ENCODE results near the gene PON3.

- no peak for TF ChIP-seq ZBTB20 (tag by site-specific recombination; IDR thresholded peaks at IDR 0.05)
- no peak for TF ChIP-seq ZNF302 (tag by site-specific recombination; IDR thresholded peaks at IDR 0.05; ENCODE audit: low read depth)
- no peak for TF ChIP-seq REST (tag by site-specific recombination; IDR thresholded peaks at IDR 0.05)
- TF ChIP-seq PBX3 (CRISPR knock-in tag; IDR thresholded peaks at IDR 0.05) = no peak
- no peak for TF ChIP-seq CTCF (tag by site-specific recombination; IDR thresholded peaks at IDR 0.05)
- TF ChIP-seq ZNF624 (tag by site-specific recombination; IDR thresholded peaks at IDR 0.05) = no peak
- TF ChIP-seq ZNF341 (tag by site-specific recombination; IDR thresholded peaks at IDR 0.05; ENCODE audit: low read depth) = no peak
- no peak for TF ChIP-seq ZBTB10 (tag by site-specific recombination; IDR thresholded peaks at IDR 0.05)
- TF ChIP-seq ZSCAN18 (tag by site-specific recombination; IDR thresholded peaks at IDR 0.05) = no peak
- TF ChIP-seq ZSCAN16 (tag by site-specific recombination; IDR thresholded peaks at IDR 0.05) = no peak
- no peak for TF ChIP-seq ZNF184 (tag by site-specific recombination; IDR thresholded peaks at IDR 0.05)
Observed at GRCh38 chr7:95427914-95428516, 31.8 kb upstream of the PON3 start.

Data from HEK293 (cell line).